PC-9 (cell line): ENCODE data around the gene RNF157. TPM values are rescaled to one million over a fixed set of nuclear protein-coding genes. Genes with fewer than 3 reads are reported as not detected.

Source experiments
- BruUV-seq: library from RNA; stranded (reverse); fragments of 400-500 nt; replicated peaks from 2 replicates; lab custom pipeline; 2021; lab: Mats Ljungman, UMichigan
- CTCF ChIA-PET: fragments of 300-600 bp; sonication (Branson Sonifier 250); formaldehyde crosslinking; loops from one replicate; lab custom pipeline; 2022; ENCODE audit warnings: antibody characterized with exemption; lab: Charles Lee
- POLR2A ChIA-PET: fragments of 300-600 bp; sonication (Branson Sonifier 250); formaldehyde crosslinking; loops from one replicate; lab custom pipeline; 2022; ENCODE audit warnings: antibody characterized with exemption; ENCODE audit not compliant: unreplicated experiment; lab: Charles Lee
- DNase-seq, 2 experiments: peaks; one replicate each; pipeline versions ENCODE4 v3.0.0 to v3.0.0-alpha.2; 2015 to 2022; ENCODE audit warnings: mixed read lengths in 1 of 2
- H2AFZ ChIP-seq: fragments of 200-600 bp; sonication (generic); 2 replicates; pipeline ENCODE4 v1.8.1; 2017; ENCODE audit warnings: antibody characterized with exemption
- H3F3A ChIP-seq: fragments of 200-600 bp; sonication (generic); 2 replicates; pipeline ENCODE4 v1.8.1; 2017; ENCODE audit warnings: antibody characterized with exemption, mild to moderate bottlenecking, low read depth; ENCODE audit not compliant: insufficient read depth
- H3K27ac ChIP-seq: fragments of 200-600 bp; sonication (generic); 2 replicates; pipeline ENCODE4 v1.6.1; 2016; ENCODE audit warnings: mixed run types
- H3K27me3 ChIP-seq: fragments of 200-600 bp; sonication (generic); 2 replicates; pipeline ENCODE4 v1.6.1; 2016; ENCODE audit warnings: low read depth, mixed run types; ENCODE audit not compliant: insufficient read depth
- H3K36me3 ChIP-seq: fragments of 200-600 bp; sonication (generic); 2 replicates; pipeline ENCODE4 v1.6.1; 2016; ENCODE audit warnings: low read depth, mixed run types
- H3K4me1 ChIP-seq: fragments of 200-600 bp; sonication (generic); replicated peaks from 2 replicates; pipeline ENCODE4 v1.6.1; 2016; ENCODE audit warnings: mixed run types; ENCODE audit not compliant: insufficient read depth
- H3K4me2 ChIP-seq: fragments of 200-600 bp; sonication (generic); 2 replicates; pipeline ENCODE4 v1.6.1; 2017; ENCODE audit warnings: mixed run types
- H3K4me3 ChIP-seq: fragments of 200-600 bp; sonication (generic); 2 replicates; pipeline ENCODE4 v1.6.1; 2016; ENCODE audit warnings: mixed run types
- H3K79me2 ChIP-seq: fragments of 200-600 bp; sonication (generic); 2 replicates; pipeline ENCODE4 v1.6.1; 2017; ENCODE audit warnings: low read depth, mixed run types
- H3K9me2 ChIP-seq: fragments of 200-600 bp; sonication (generic); 2 replicates; pipeline ENCODE4 v1.8.1; 2017; ENCODE audit warnings: mild to moderate bottlenecking; ENCODE audit not compliant: insufficient read depth
- H3K9me3 ChIP-seq: fragments of 200-600 bp; sonication (generic); 2 replicates; pipeline ENCODE4 v1.8.1; 2016; ENCODE audit warnings: low read depth; ENCODE audit not compliant: insufficient read depth
- H4K20me1 ChIP-seq: fragments of 200-600 bp; sonication (generic); 2 replicates; pipeline ENCODE4 v1.8.1; 2017; ENCODE audit not compliant: insufficient read depth
- EZH2 ChIP-seq: fragments of 200-600 bp; sonication (generic); IDR thresholded peaks from 2 replicates; pipeline ENCODE4 v1.8.0; 2017; ENCODE audit warnings: antibody characterized with exemption, low read depth
- intact Hi-C: fragments of 100-400 bp; cut with micrococcal nuclease; formaldehyde crosslinking; loops from one replicate; pipeline ENCODE4 v1.10.0; 2022; ENCODE audit not compliant: unreplicated experiment
- total RNA-seq: library from RNA; stranded (reverse); gene quantifications from 2 replicates; pipeline ENCODE4 v1.2.3, GENCODE V29; 2021
- TF ChIP-seq, protein P1 (sequence below): fragments of 200-600 bp; sonication (generic); conservative IDR thresholded peaks from 2 replicates; pipeline ENCODE4 v1.6.1; 2017; ENCODE audit warnings: mixed run types, antibody characterized with exemption, mild to moderate bottlenecking, moderate library complexity

RNF157 gene
- total RNA-seq, 1 experiment from 2014 or later: 7.2 TPM

- H3K9me2 ChIP-seq: no peaks in the 10 kb centered on the region
- H4K20me1 ChIP-seq: peaks cover 5% of the 10 kb centered on the region; the same call in 1 of the 2 replicates
- H2AFZ ChIP-seq: no peak within 1 kb of the TSS
- peaks cover 42% of the 10 kb centered on the region for H3K79me2 ChIP-seq
- TF ChIP-seq EZH2: no peak
- no peaks in the 10 kb centered on the region for H3K27me3 ChIP-seq
- intact Hi-C loops: loop anchor here (1.0 kb wide), 1 partner anchor 214 kb away; no protein-coding TSS in a partner anchor
- H3K27ac ChIP-seq: peak within 1 kb of the TSS; percentile 88
- H3K9me3 ChIP-seq: no peaks in the 10 kb centered on the region
- no TSS peak for BruUV-seq
- H3K4me1 ChIP-seq: peaks cover 63% of the 10 kb centered on the region
- peak; percentile 97 to 99 for DNase-seq
- peak within 1 kb of the TSS; percentile 91 for H3K4me2 ChIP-seq
- H3K4me3 ChIP-seq: peak within 1 kb of the TSS; percentile 77
- ChIA-PET CTCF (interaction anchor here (0.6 kb wide), 1 partner anchor 15 kb away, joined by 3 read pairs; no protein-coding TSS in a partner anchor), POLR2A (interaction anchor here (0.6 to 0.8 kb wide), 6 partner anchors 32 to 325 kb away, joined by 3 to 18 read pairs (median 4); partner anchors contain the start of gene RHBDF2)
- H3K36me3 ChIP-seq: no peaks in the 10 kb centered on the region
- H3F3A ChIP-seq: peaks cover 31% of the 10 kb centered on the region
These were observed 24.7 kb upstream of the RNF157 start, which contains the start of gene UBALD2 for GRCh38 chr17:76264755-76265623. Gene UBALD2 (plus strand): TSS chr17:76265348. CDS start chr17:76265506, 158 bp downstream.

DNA sequence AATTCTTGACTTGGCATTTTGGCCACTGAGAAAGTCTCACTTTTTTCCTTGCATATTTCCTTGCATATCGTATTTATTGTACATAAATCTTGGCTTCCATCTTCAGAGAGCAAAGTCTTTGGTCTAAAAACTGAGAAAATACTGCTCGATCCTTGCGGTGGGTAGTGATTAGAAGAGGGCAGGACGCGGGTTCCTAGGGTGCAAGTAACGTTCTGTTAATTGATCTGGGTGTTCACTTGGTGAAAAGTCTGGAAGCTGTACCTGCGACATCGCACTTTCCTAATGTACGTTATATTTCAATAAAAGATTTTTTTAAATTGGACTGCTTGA, 24.1 kb upstream of the RNF157 start:
- Histone ChIP-seq H3K27me3 (no peaks in the 10 kb centered on the region), H3K9me3 (no peaks in the 10 kb centered on the region), H3K4me1 (peaks cover 69% of the 10 kb centered on the region), H2AFZ (no peak overlapping the region), H3K9me2 (no peaks in the 10 kb centered on the region), H3F3A (peaks cover 37% of the 10 kb centered on the region), H4K20me1 (peaks cover 4% of the 10 kb centered on the region; the same call in 1 of the 2 replicates), H3K4me3 (peak overlapping the region; percentile 51; the same call in 1 of the 2 replicates), H3K36me3 (no peaks in the 10 kb centered on the region), H3K79me2 (peaks cover 38% of the 10 kb centered on the region), H3K27ac (peak overlapping the region; percentile 88), H3K4me2 (peak overlapping the region; percentile 89)
- ChIA-PET CTCF (interaction anchor here (0.6 kb wide), 3 partner anchors 12 to 132 kb away, joined by 3 to 6 read pairs (median 3); no protein-coding TSS in a partner anchor), POLR2A (interaction anchor here (0.6 to 0.7 kb wide), 3 partner anchors 74 to 325 kb away, joined by 3 to 18 read pairs (median 4); partner anchors contain the start of gene RHBDF2)
- no TSS peak for BruUV-seq
- intact Hi-C loops: loop anchor here (1.0 kb wide), 1 partner anchor 213 kb away; no protein-coding TSS in a partner anchor
- DNase-seq: no peak
- no peak for TF ChIP-seq EZH2
- TF ChIP-seq, protein P1, sequence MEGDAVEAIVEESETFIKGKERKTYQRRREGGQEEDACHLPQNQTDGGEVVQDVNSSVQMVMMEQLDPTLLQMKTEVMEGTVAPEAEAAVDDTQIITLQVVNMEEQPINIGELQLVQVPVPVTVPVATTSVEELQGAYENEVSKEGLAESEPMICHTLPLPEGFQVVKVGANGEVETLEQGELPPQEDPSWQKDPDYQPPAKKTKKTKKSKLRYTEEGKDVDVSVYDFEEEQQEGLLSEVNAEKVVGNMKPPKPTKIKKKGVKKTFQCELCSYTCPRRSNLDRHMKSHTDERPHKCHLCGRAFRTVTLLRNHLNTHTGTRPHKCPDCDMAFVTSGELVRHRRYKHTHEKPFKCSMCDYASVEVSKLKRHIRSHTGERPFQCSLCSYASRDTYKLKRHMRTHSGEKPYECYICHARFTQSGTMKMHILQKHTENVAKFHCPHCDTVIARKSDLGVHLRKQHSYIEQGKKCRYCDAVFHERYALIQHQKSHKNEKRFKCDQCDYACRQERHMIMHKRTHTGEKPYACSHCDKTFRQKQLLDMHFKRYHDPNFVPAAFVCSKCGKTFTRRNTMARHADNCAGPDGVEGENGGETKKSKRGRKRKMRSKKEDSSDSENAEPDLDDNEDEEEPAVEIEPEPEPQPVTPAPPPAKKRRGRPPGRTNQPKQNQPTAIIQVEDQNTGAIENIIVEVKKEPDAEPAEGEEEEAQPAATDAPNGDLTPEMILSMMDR: no peak

GRCh38 chr17:76263896-76264295, 23.6 kb upstream of the RNF157 start:
- Histone ChIP-seq H3F3A (peaks cover 39% of the 10 kb centered on the region), H2AFZ (no peak overlapping the region)

More at GRCh38 chr17:76263896-76264295, 23.6 kb upstream of the RNF157 start:
- BruUV-seq: no TSS peak
- POLR2A ChIA-PET: interaction anchor here (0.6 to 0.7 kb wide), 2 partner anchors 237 to 409 kb away, joined by 3 read pairs; partner anchors contain the start of genes RHBDF2 and WBP2
- no peak for DNase-seq
- Histone ChIP-seq H3K4me3 (no peak overlapping the region; the same call in 1 of the 2 replicates), H3K4me2 (peak overlapping the region; percentile 89), H3K79me2 (peaks cover 33% of the 10 kb centered on the region), H4K20me1 (no peaks in the 10 kb centered on the region; the same call in 1 of the 2 replicates), H3K9me2 (no peaks in the 10 kb centered on the region), H3K27me3 (no peaks in the 10 kb centered on the region), H3K4me1 (peaks cover 74% of the 10 kb centered on the region), H3K36me3 (no peaks in the 10 kb centered on the region), H3K27ac (peak overlapping the region; percentile 88), H3K9me3 (no peaks in the 10 kb centered on the region)
- intact Hi-C loops: loop anchor here (1.0 to 2.0 kb wide), 3 partner anchors 51 to 213 kb away; no protein-coding TSS in a partner anchor
- CTCF ChIA-PET: interaction anchor here (0.6 kb wide), 3 partner anchors 11 to 131 kb away, joined by 3 to 6 read pairs (median 3); no protein-coding TSS in a partner anchor
- TF ChIP-seq, protein P1: no peak
- TF ChIP-seq EZH2: no peak
